BLaER1 treated with 17β-estradiol and CSF1 and Interleukin-3, amounts not matched to agents 10 nM and 100 nM (cell line): ENCODE measurements around the gene ATG9B.

ENCODE experiments used
- H3K27ac ChIP-seq, 11 experiments: shearing (Covaris generic); formaldehyde crosslinking; 2 replicates each; pipeline ENCODE4 v1.8.1; 2022
- H3K27me3 ChIP-seq, 11 experiments: shearing (Covaris generic); formaldehyde crosslinking; 2 replicates each; pipeline ENCODE4 v1.8.1; 2022
- H3K36me3 ChIP-seq, 11 experiments: shearing (Covaris generic); formaldehyde crosslinking; 2 replicates each; pipeline ENCODE4 v1.8.1; 2022
- H3K4me1 ChIP-seq, 10 experiments: shearing (Covaris generic); formaldehyde crosslinking; 2 replicates each; pipeline ENCODE4 v1.8.1; 2022
- H3K4me2 ChIP-seq, 11 experiments: shearing (Covaris generic); formaldehyde crosslinking; 2 replicates each; pipeline ENCODE4 v1.8.1; 2022
- H3K4me3 ChIP-seq, 10 experiments: shearing (Covaris generic); formaldehyde crosslinking; 2 replicates each; pipeline ENCODE4 v1.8.1; 2022
- H3K9ac ChIP-seq, 11 experiments: shearing (Covaris generic); formaldehyde crosslinking; 2 replicates each; pipeline ENCODE4 v1.8.1; 2022
- H3K9me3 ChIP-seq, 11 experiments: shearing (Covaris generic); formaldehyde crosslinking; replicated peaks in 1 of 11; 2 replicates each; pipeline ENCODE4 v1.8.1; 2022
- H4K20me1 ChIP-seq, 11 experiments: shearing (Covaris generic); formaldehyde crosslinking; 2 replicates each; pipeline ENCODE4 v1.8.1; 2022
- Cebpa-rat ChIP-seq, 11 experiments: shearing (Covaris generic); IDR thresholded peaks; 2 replicates each; pipeline ENCODE4 v1.8.1; 2022

Gene ATG9B

DNA sequence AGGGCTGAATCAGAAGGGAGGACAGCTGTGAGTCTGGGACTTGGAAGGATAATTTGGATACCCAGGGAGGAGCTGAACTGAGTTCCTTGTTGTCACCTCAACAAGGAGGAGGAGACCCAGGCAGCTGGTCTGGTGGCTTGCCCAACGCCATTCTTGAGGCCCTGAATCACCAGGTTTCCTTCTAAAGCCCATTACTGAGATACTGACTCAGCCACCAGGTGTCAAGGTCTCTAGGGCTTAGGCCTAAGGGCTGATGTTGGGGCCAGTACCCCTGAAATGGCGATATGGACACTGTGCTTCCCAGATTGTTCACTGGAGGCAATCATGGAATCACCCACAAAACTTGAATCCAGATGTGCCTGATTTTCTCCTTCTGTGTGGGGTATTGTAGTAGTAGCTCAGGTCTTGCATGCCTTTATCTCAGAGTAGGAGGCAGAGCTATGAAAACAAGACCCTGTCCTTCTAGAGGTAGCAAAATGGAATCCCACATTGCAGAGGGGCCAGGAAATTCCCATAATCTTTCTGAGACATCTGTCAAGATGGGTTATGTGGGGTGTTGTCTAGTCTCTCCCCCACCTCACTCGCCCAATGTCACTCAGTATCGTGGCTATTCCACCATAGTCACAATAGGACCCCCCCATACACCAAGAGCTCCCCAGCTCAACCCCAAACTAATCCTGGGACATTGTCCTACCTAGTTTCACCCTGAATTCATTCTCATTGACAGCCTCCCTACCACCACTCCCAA is 1.8 kb upstream of the ATG9B start:
- TF ChIP-seq Cebpa-rat (IDR thresholded peaks at IDR 0.05), result no peak
- H3K9me3 ChIP-seq, result no peaks in the 10 kb centered on the region
- H3K36me3 ChIP-seq, result 0 out of 22 replicates have a peak, but pooled peaks cover 0 to 2% (median 0%) of the 10 kb centered on the region in 11 experiments
- no peak overlapping the region for H3K27ac ChIP-seq
- no peak overlapping the region for H3K9ac ChIP-seq
- H3K27me3 ChIP-seq, result peaks cover 0 to 16% (median 6%) of the 10 kb centered on the region in 11 experiments; a peak in 7 of 22 replicates
- no peak overlapping the region for H3K4me2 ChIP-seq
- H4K20me1 ChIP-seq, result no peaks in the 10 kb centered on the region
- no peak overlapping the region for H3K4me3 ChIP-seq
- H3K4me1 ChIP-seq, result peaks cover 25 to 37% (median 33%) of the 10 kb centered on the region in 10 experiments

DNA sequence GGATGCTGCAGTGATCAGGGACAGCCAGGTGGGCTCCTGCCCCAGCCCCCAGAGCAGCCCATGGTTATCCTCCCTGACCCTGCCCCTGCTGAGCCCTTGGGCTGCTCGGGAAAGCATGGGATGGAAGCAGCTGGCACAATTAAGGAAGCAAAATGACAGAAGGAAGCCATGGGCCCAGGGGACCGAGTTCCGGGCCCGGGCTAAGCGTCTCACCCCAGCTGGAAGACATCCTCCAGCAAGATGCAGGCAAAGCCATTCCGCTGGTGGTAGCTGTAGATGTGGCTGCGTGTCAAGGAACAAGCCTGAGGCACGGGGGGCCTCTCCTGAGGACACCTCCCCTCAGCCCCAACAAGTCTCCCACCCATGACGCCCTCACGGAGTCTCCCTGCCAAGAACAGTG is 1.1 kb downstream of the ATG9B start:
- Histone ChIP-seq H3K4me3 (no peak overlapping the region), H3K27me3 (peaks cover 17 to 38% (median 25%) of the 10 kb centered on the region in 11 experiments; a peak in 21 of 22 replicates), H3K9ac (peak overlapping the region in 5 of 11 experiments; percentile 3 to 37 (median 9); a peak in 2 of 22 replicates), H3K9me3 (no peaks in the 10 kb centered on the region), H3K4me1 (peaks cover 24 to 48% (median 45%) of the 10 kb centered on the region in 10 experiments), H4K20me1 (no peaks in the 10 kb centered on the region), H3K27ac (no peak overlapping the region), H3K36me3 (no peaks in the 10 kb centered on the region), H3K4me2 (peak overlapping the region; percentile 54 to 82 (median 73))
- no peak for TF ChIP-seq Cebpa-rat (IDR thresholded peaks at IDR 0.05)

DNA sequence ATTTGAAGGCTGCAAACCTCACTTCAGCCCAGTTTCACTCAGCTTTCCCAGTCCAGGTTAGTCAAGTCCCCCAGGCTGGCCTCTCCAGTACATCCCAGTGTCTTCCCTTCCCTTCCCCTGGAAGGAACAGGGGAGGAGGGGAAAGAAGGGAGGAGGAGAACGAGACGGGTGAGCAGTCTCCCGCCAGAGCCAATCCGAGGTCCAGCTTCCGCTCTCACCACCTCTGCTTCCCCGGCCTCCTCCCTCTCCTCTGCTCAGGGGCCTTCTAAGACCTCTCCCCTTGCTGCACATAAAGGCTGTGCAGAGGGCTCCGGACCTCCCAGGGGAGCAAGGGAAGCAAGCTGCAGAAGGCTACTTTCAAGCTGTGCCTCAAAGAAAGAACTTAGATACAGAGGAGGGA is 4.1 kb downstream of the ATG9B start:
- H3K9me3 ChIP-seq, result no peaks in the 10 kb centered on the region
- 0 out of 22 replicates have a peak overlapping the region, but pooled peaks of 1 of the 11 experiments have one; percentile 29 for H3K9ac ChIP-seq
- H4K20me1 ChIP-seq, result no peaks in the 10 kb centered on the region; a peak in 1 of 22 replicates
- H3K4me2 ChIP-seq, result peak overlapping the region in 8 of 11 experiments; percentile 1 to 99 (median 94); a peak in 14 of 22 replicates
- no peak for TF ChIP-seq Cebpa-rat (IDR thresholded peaks at IDR 0.05)
- H3K4me3 ChIP-seq, result no peak overlapping the region
- no peak overlapping the region for H3K27ac ChIP-seq
- peaks cover 34 to 65% (median 60%) of the 10 kb centered on the region in 10 experiments for H3K4me1 ChIP-seq
- no peaks in the 10 kb centered on the region; a peak in 1 of 22 replicates for H3K36me3 ChIP-seq
- H3K27me3 ChIP-seq, result peaks cover 13 to 39% (median 18%) of the 10 kb centered on the region in 11 experiments; a peak in 21 of 22 replicates

DNA sequence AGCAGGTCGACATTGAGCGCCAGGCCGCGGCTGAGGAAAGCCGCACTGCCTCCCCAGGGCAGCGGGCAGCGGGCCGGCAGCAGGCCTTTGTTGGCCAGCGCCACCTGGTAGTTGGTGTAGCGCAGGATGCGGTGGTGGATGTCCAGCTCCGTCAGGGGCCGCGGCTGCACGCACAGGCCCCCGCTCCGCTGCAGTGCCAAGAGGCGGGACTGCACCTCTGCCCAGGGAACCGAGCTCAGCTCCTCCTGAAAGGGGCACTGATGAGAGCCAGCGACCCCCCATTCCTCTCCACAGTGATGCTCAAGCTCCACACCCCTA is 5.2 kb downstream of the ATG9B start:
- Histone ChIP-seq H3K27ac (peak overlapping the region in 5 of 11 experiments; percentile 38 to 57 (median 50); a peak in 6 of 22 replicates), H3K4me1 (peaks cover 39 to 77% (median 70%) of the 10 kb centered on the region in 10 experiments), H3K4me2 (peak overlapping the region; percentile 84 to 99 (median 96)), H4K20me1 (no peaks in the 10 kb centered on the region; a peak in 1 of 22 replicates), H3K27me3 (peaks cover 13 to 39% (median 18%) of the 10 kb centered on the region in 11 experiments; a peak in 21 of 22 replicates), H3K9me3 (no peaks in the 10 kb centered on the region), H3K36me3 (no peaks in the 10 kb centered on the region; a peak in 1 of 22 replicates), H3K9ac (peak overlapping the region in 7 of 11 experiments; percentile 17 to 72 (median 64); a peak in 11 of 22 replicates), H3K4me3 (peak overlapping the region in 9 of 10 experiments; percentile 41 to 67 (median 50); a peak in 17 of 20 replicates)
- TF ChIP-seq Cebpa-rat (IDR thresholded peaks at IDR 0.05), result no peak

DNA sequence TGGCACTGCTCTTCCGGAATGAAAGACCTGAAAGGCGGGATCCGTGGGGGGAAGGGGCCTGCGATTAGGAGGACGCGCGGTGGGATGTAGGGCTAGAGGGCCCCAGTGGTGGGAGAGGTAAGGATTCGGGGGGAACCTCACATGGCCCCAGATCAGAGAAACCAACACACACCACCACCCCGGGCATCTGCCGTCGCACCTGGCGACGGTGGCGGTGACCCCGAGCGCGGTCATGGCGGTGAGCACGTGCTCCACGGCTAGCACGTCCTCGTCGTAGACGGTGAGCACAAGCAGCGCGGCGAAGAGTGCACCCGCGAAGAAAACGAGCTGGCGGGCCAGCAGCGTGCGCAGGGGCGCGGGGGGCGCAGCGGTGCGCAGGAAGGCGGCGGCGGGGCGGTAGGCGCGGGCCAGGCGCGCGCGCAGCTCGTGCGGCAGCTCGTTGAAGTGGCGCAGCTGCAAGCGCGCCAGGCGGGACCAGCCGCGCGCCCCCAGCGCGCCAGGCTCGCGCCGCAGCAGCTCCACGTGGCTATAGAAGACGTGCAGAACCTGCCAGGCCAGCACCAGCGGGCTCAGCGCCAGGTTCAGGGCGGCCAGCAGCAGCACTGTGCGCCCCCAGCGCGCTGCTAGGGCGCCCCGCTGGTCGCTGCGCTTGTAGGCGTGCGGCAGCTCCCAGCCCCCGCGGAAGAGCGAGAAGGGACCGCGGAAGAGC is 5.7 kb downstream of the ATG9B start:
- peak overlapping the region; percentile 41 to 67 (median 48) for H3K4me3 ChIP-seq
- no peak for TF ChIP-seq Cebpa-rat (IDR thresholded peaks at IDR 0.05)
- peak overlapping the region in 9 of 11 experiments; percentile 38 to 57 (median 50); a peak in 16 of 22 replicates for H3K27ac ChIP-seq
- H4K20me1 ChIP-seq, result no peaks in the 10 kb centered on the region; a peak in 1 of 22 replicates
- no peaks in the 10 kb centered on the region; a peak in 1 of 22 replicates for H3K36me3 ChIP-seq
- peaks cover 13 to 39% (median 22%) of the 10 kb centered on the region in 11 experiments; a peak in 21 of 22 replicates for H3K27me3 ChIP-seq
- H3K9me3 ChIP-seq, result no peaks in the 10 kb centered on the region
- peaks cover 38 to 78% (median 71%) of the 10 kb centered on the region in 10 experiments for H3K4me1 ChIP-seq
- H3K9ac ChIP-seq, result peak overlapping the region in 10 of 11 experiments; percentile 17 to 72 (median 56); a peak in 18 of 22 replicates
- H3K4me2 ChIP-seq, result peak overlapping the region; percentile 84 to 99 (median 96)

DNA sequence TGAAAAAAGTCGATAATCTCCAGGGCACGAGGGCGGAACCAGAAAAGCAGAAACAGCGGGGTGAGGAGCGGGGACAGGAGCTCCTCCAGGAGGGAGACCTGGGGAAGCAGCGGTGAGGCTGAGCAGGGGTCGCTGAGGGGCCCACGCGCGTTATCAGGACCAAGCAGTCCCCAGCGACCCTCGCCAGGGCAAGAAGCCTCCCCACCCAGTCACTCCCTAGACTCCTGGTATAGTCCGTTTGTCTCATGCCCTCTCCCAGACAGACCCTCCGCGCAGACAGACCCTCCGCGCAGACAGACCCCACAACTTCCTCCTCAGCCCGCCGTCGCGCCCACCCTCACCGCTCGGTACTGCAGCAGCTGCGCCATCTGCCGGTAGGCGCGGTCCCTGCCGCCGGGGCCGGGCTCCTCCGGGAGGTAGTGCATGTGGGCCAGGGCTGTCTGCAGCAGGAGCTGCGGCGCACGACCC is 6.3 kb downstream of the ATG9B start:
- Histone ChIP-seq H3K4me1 (peaks cover 36 to 77% (median 69%) of the 10 kb centered on the region in 10 experiments), H3K4me2 (peak overlapping the region; percentile 84 to 99 (median 96)), H3K9ac (peak overlapping the region; percentile 25 to 72 (median 54); a peak in 19 of 22 replicates), H3K27me3 (peaks cover 13 to 41% (median 22%) of the 10 kb centered on the region in 11 experiments; a peak in 21 of 22 replicates), H3K9me3 (no peaks in the 10 kb centered on the region), H3K4me3 (peak overlapping the region; percentile 41 to 67 (median 48)), H4K20me1 (no peaks in the 10 kb centered on the region; a peak in 1 of 22 replicates), H3K36me3 (no peaks in the 10 kb centered on the region; a peak in 1 of 22 replicates), H3K27ac (peak overlapping the region in 9 of 11 experiments; percentile 38 to 57 (median 50); a peak in 15 of 22 replicates)
- TF ChIP-seq Cebpa-rat (IDR thresholded peaks at IDR 0.05), result no peak

DNA sequence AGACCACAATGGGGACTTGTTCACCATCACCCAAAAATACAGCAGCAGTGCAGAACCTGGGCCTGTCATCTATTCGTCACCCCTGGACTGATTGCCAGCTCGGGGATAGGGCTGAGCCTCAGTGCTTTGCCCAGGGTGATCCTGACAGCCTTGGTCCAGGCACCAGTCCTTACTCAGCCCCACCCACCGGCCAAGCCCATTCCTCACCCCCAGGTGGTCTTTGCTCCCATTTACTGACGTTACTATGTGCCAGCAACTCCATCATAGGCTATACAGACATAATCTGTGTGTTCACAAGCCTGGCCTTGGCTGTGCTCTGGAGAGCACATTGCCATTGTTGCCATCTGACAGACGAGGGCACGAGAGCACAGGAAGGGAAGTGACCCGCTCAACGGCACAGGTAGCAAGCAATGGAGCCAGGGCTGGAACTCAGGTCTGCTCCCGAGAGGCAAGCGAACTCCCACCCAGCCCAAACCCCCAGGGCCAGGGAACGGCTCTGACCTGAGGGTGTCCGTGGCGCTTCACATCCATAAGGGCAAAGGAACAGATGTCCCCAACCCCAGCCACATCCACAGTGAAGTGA is 6.8 kb downstream of the ATG9B start:
- no peak for TF ChIP-seq Cebpa-rat (IDR thresholded peaks at IDR 0.05)
- Histone ChIP-seq H3K4me1 (peaks cover 40 to 79% (median 72%) of the 10 kb centered on the region in 10 experiments), H4K20me1 (no peaks in the 10 kb centered on the region; a peak in 1 of 22 replicates), H3K36me3 (no peaks in the 10 kb centered on the region; a peak in 1 of 22 replicates), H3K27ac (peak overlapping the region in 2 of 11 experiments; percentile 41 to 56; a peak in 3 of 22 replicates), H3K9ac (peak overlapping the region in 10 of 11 experiments; percentile 27 to 72 (median 56); a peak in 17 of 22 replicates), H3K9me3 (no peaks in the 10 kb centered on the region), H3K4me2 (peak overlapping the region; percentile 84 to 99 (median 96)), H3K27me3 (peaks cover 13 to 42% (median 22%) of the 10 kb centered on the region in 11 experiments; a peak in 21 of 22 replicates), H3K4me3 (peak overlapping the region in 9 of 10 experiments; percentile 44 to 67 (median 50); a peak in 15 of 20 replicates)

DNA sequence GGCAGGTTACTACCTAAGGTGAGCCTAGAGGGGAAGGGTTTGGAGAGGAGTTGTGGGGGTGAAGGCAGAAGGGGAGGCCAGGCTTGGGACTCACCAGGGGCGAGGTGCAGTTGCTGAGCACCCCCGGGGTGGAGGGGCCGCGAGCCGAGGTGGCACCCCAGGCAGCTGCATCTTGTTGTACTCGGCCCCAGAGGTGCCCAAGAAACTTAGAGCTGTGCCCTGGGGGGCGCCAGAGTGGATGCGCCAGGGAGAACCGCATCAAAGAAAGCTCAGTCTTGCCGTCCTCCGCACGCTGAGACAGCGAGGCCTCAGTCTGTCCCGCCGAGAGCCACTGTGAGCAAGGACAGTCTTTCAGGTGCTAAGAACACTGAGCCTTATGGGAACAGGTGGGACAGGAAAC is 7.4 kb downstream of the ATG9B start:
- H3K9ac ChIP-seq, result no peak overlapping the region

More for the DNA sequence above, 7.4 kb downstream of the ATG9B start:
- Histone ChIP-seq H3K27ac (no peak overlapping the region), H3K36me3 (no peaks in the 10 kb centered on the region; a peak in 1 of 22 replicates), H3K4me2 (peak overlapping the region; percentile 84 to 99 (median 96); a peak in 20 of 22 replicates), H3K4me3 (no peak overlapping the region; a peak in 1 of 20 replicates), H3K9me3 (no peaks in the 10 kb centered on the region), H3K4me1 (peaks cover 45 to 85% (median 77%) of the 10 kb centered on the region in 10 experiments), H3K27me3 (peaks cover 13 to 42% (median 22%) of the 10 kb centered on the region in 11 experiments; a peak in 21 of 22 replicates), H4K20me1 (no peaks in the 10 kb centered on the region; a peak in 1 of 22 replicates)
- TF ChIP-seq Cebpa-rat (IDR thresholded peaks at IDR 0.05), result no peak
